CD1c-positive myeloid dendritic cell (primary cell): Measurements from ENCODE around the gene GIPR.
"Not testable (repeated sequence)": the region's sequence is repeated elsewhere in the genome, so short reads cannot be mapped to it uniquely, and the experiment has no call there.

ENCODE experiments used
- DNase-seq: peaks from one replicate; pipeline ENCODE4 v3.0.0-alpha.2; 2016; ENCODE audit errors: extremely low spot score

GIPR gene

GRCh38 chr19:45691516-45692186, 23.6 kb downstream of the GIPR start, which contains the start of gene SNRPD2:
Gene SNRPD2, minus strand, starts transcription at chr19:45691953. Its CDS starts 65 bp downstream, at chr19:45691888.
- DNase-seq = peak; percentile 97

GRCh38 chr19:45692187-45693105, 24.4 kb downstream of the GIPR start, which contains the start of gene QPCTL:
Gene QPCTL, plus strand, starts transcription at chr19:45692666. Its CDS starts 38 bp downstream, at chr19:45692704.
- DNase-seq = peak; percentile 99

- peak; percentile 75 for DNase-seq
Measured at GRCh38 chr19:45693106-45693788, 25.2 kb downstream of the GIPR start.

GRCh38 chr19:45701676-45702075, 33.7 kb downstream of the GIPR start:
- no peak for DNase-seq

- DNase-seq = no peak
Measured at GRCh38 chr19:45705115-45705514, 37.1 kb downstream of the GIPR start.

- no peak for DNase-seq
Measured at GRCh38 chr19:45705710-45706415, 37.8 kb downstream of the GIPR start.

GRCh38 chr19:45710356-45711130, 42.5 kb downstream of the GIPR start:
- DNase-seq = no peak

GRCh38 chr19:45711851-45712698, 44.1 kb downstream of the GIPR start:
- no peak for DNase-seq

- no peak for DNase-seq
Measured at GRCh38 chr19:45712699-45713067, 44.7 kb downstream of the GIPR start.

- no peak for DNase-seq
Measured at GRCh38 chr19:45713141-45713540, 45.1 kb downstream of the GIPR start.

GRCh38 chr19:45715139-45715538, 47.1 kb downstream of the GIPR start:
- DNase-seq = no peak

- no peak for DNase-seq
Measured at GRCh38 chr19:45716359-45717130, 48.5 kb downstream of the GIPR start.

GRCh38 chr19:45717131-45717982, 49.3 kb downstream of the GIPR start:
- DNase-seq = peak; percentile 99

GRCh38 chr19:45717983-45718650, 50.1 kb downstream of the GIPR start:
- DNase-seq = no peak

GRCh38 chr19:45720065-45720464, 52.0 kb downstream of the GIPR start:
- DNase-seq = not testable (repeated sequence)

GRCh38 chr19:45728683-45729082, 60.7 kb downstream of the GIPR start:
- not testable (repeated sequence) for DNase-seq

- peak; percentile 47 for DNase-seq
Measured at GRCh38 chr19:45729800-45730290, 61.8 kb downstream of the GIPR start.
